GM12878 (cell line): Measurements from ENCODE around the gene HIP1.

Experiments
- CTCF ChIP-seq, 3 experiments: IDR thresholded peaks in 2 of 3; conservative IDR thresholded peaks in 1 of 3; 2 replicates each; pipeline ENCODE4 v1.5.1; 2011; ENCODE audit warnings: low read depth in 3 of 3, low read length in 3 of 3, mild to moderate bottlenecking in 3 of 3, control low read depth in 2 of 3, moderate library complexity in 2 of 3, inconsistent platforms in 1 of 3, mixed read lengths in 1 of 3; ENCODE audit not compliant: control insufficient read depth in 2 of 3, insufficient read depth in 1 of 3; ENCODE audit errors: extremely low read depth in 1 of 3
- JUND ChIP-seq: IDR thresholded peaks from 2 replicates; pipeline ENCODE4 v1.6.1; 2012; ENCODE audit warnings: low read depth, mild to moderate bottlenecking, low read length, improper control_type of control experiment, moderate library complexity
- RCOR1 ChIP-seq: conservative IDR thresholded peaks from 2 replicates; pipeline ENCODE4 v1.6.1; 2012; ENCODE audit warnings: low read depth, low read length, improper control_type of control experiment
- SIN3A ChIP-seq: IDR thresholded peaks from 2 replicates; pipeline ENCODE4 v1.6.1; 2012; ENCODE audit warnings: low read depth, low read length, improper control_type of control experiment
- TF ChIP-seq, protein P1 (sequence below): IDR thresholded peaks from 2 replicates; pipeline ENCODE4 v1.6.1; 2012; ENCODE audit warnings: low read depth, low read length, improper control_type of control experiment

DNA sequence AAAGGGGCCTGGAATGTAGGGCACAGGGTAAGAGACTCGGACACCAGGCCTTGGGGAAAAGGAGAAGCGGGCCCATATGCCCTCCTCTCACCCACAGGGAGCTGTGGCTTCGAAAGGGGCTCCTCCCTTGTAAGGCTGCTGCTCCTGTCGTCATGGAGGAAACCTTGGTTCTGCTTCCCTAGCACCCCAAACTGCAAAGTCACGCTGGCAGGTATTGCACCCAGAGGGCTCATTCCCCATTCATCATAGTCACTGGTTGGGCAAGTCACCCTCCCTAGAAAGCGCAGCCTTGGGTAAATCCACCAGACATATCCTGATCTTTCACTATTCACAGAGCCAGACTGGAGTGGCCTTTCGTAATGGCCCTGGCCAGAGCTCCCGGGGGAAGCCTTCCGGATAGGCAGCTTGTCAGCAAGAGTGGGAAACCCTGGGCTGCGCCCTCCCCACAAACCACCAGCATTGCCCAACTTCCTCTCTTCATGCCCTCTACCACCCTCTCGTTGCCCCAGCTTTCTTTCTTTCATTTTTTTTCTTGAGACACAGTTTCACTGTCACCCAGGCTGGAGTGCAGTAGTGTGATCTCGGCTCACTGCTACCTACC is 121.0 kb downstream of the HIP1 start:
- TF ChIP-seq RCOR1: no peak
- no peak for TF ChIP-seq SIN3A
- TF ChIP-seq, protein P1, sequence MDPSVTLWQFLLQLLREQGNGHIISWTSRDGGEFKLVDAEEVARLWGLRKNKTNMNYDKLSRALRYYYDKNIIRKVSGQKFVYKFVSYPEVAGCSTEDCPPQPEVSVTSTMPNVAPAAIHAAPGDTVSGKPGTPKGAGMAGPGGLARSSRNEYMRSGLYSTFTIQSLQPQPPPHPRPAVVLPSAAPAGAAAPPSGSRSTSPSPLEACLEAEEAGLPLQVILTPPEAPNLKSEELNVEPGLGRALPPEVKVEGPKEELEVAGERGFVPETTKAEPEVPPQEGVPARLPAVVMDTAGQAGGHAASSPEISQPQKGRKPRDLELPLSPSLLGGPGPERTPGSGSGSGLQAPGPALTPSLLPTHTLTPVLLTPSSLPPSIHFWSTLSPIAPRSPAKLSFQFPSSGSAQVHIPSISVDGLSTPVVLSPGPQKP: no peak
- no peak for TF ChIP-seq JUND
- TF ChIP-seq CTCF (IDR thresholded peaks at IDR 0.05 in 2 of 3, conservative IDR thresholded peaks at IDR 0.05 in 1 of 3; ENCODE audit: control insufficient read depth in 2 of 3, extremely low read depth in 1 of 3, insufficient read depth in 1 of 3, low read depth in 3 of 3, low read length in 3 of 3): no peak
